H9 (cell line): ENCODE measurements around the gene RNF220. TPM values are rescaled to one million over a fixed set of nuclear protein-coding genes. Genes with fewer than 3 reads are reported as not detected.

Experiments used
- DNase-seq: peaks from one replicate; pipeline ENCODE4 v3.0.0-alpha.2; 2017
- H2AFZ ChIP-seq: one replicate; pipeline ENCODE4 v1.6.1; 2013; ENCODE audit warnings: mild to moderate bottlenecking, low read length, control low read depth, moderate library complexity
- H2AK5ac ChIP-seq: 2 replicates; pipeline ENCODE4 v1.6.1; 2013; ENCODE audit warnings: low read length, control low read depth, mixed read lengths; ENCODE audit not compliant: insufficient read length
- H2BK120ac ChIP-seq: one replicate; pipeline ENCODE4 v1.6.1; 2013; ENCODE audit warnings: low read depth, mild to moderate bottlenecking, low read length, control low read depth, inconsistent platforms; ENCODE audit not compliant: poor library complexity, severe bottlenecking
- H2BK12ac ChIP-seq: 2 replicates; pipeline ENCODE4 v1.6.1; 2013; ENCODE audit warnings: low read length, control low read depth, mixed read lengths, low read depth; ENCODE audit not compliant: insufficient read length
- H2BK15ac ChIP-seq: 2 replicates; pipeline ENCODE4 v1.6.1; 2013; ENCODE audit warnings: low read depth, low read length, control low read depth
- H2BK20ac ChIP-seq: one replicate; pipeline ENCODE4 v1.6.1; 2013; ENCODE audit warnings: low read depth, mild to moderate bottlenecking, low read length, control low read depth, inconsistent platforms; ENCODE audit not compliant: poor library complexity, severe bottlenecking
- H2BK5ac ChIP-seq: 2 replicates; pipeline ENCODE4 v1.6.1; 2013; ENCODE audit warnings: low read length, control low read depth, mixed read lengths; ENCODE audit not compliant: insufficient read length
- H3K14ac ChIP-seq: 2 replicates; pipeline ENCODE4 v1.6.1; 2013; ENCODE audit warnings: low read length, control low read depth; ENCODE audit not compliant: insufficient read depth
- H3K18ac ChIP-seq: 2 replicates; pipeline ENCODE4 v1.6.1; 2013; ENCODE audit warnings: low read depth, mild to moderate bottlenecking, mixed read lengths, low read length, control low read depth; ENCODE audit not compliant: insufficient read length
- H3K23ac ChIP-seq: 2 replicates; pipeline ENCODE4 v1.6.1; 2013; ENCODE audit warnings: low read length, control low read depth, mixed read lengths, low read depth; ENCODE audit not compliant: insufficient read length
- H3K23me2 ChIP-seq: 2 replicates; pipeline ENCODE4 v1.6.1; 2013; ENCODE audit warnings: low read depth, mild to moderate bottlenecking, mixed read lengths, low read length, control low read depth; ENCODE audit not compliant: insufficient read length, poor library complexity, severe bottlenecking
- H3K27ac ChIP-seq: 2 replicates; pipeline ENCODE4 v1.5.1; 2013; ENCODE audit warnings: low read length, control low read depth, mixed read lengths, low read depth; ENCODE audit not compliant: insufficient read length
- H3K27me3 ChIP-seq: 2 replicates; pipeline ENCODE4 v1.6.1; 2013; ENCODE audit warnings: low read length, control low read depth, inconsistent platforms; ENCODE audit not compliant: insufficient read depth
- H3K4ac ChIP-seq: 2 replicates; pipeline ENCODE4 v1.6.1; 2013; ENCODE audit warnings: low read depth, mild to moderate bottlenecking, control low read depth, inconsistent platforms, low read length, moderate library complexity
- H3K4me1 ChIP-seq: 2 replicates; pipeline ENCODE4 v1.6.1; 2013; ENCODE audit warnings: low read length, control low read depth, inconsistent platforms; ENCODE audit not compliant: insufficient read depth
- H3K4me2 ChIP-seq: 2 replicates; pipeline ENCODE4 v1.6.1; 2013; ENCODE audit warnings: low read length, control low read depth, mixed read lengths; ENCODE audit not compliant: insufficient read length, insufficient read depth
- H3K56ac ChIP-seq: 2 replicates; pipeline ENCODE4 v1.6.1; 2013; ENCODE audit warnings: low read depth, mild to moderate bottlenecking, mixed read lengths, low read length, control low read depth; ENCODE audit not compliant: insufficient read length
- H3K79me1 ChIP-seq: 2 replicates; pipeline ENCODE4 v1.6.1; 2013; ENCODE audit warnings: low read depth, mild to moderate bottlenecking, moderate library complexity, low read length, control low read depth, inconsistent platforms; ENCODE audit not compliant: insufficient read depth, poor library complexity, severe bottlenecking
- H3K79me2 ChIP-seq: 2 replicates; pipeline ENCODE4 v1.6.1; 2013; ENCODE audit warnings: low read length, control low read depth, inconsistent platforms; ENCODE audit not compliant: insufficient read depth
- H3K9ac ChIP-seq: 2 replicates; pipeline ENCODE4 v1.6.1; 2013; ENCODE audit warnings: low read length, control low read depth, mixed read lengths; ENCODE audit not compliant: insufficient read length; ENCODE audit errors: extremely low read depth
- H3K9me3 ChIP-seq: one replicate; pipeline ENCODE4 v1.6.1; 2013; ENCODE audit warnings: low read depth, low read length, inconsistent platforms; ENCODE audit not compliant: control insufficient read depth
- H3T11ph ChIP-seq: one replicate; pipeline ENCODE4 v1.6.1; 2013; ENCODE audit warnings: mild to moderate bottlenecking, low read length, control low read depth, inconsistent platforms
- H4K20me1 ChIP-seq: one replicate; pipeline ENCODE4 v1.6.1; 2013; ENCODE audit not compliant: control insufficient read depth, insufficient read length, insufficient read depth
- H4K5ac ChIP-seq: 2 replicates; pipeline ENCODE4 v1.6.1; 2013; ENCODE audit warnings: low read depth, mild to moderate bottlenecking, mixed read lengths, low read length, control low read depth; ENCODE audit not compliant: insufficient read length
- H4K8ac ChIP-seq: replicated peaks from 2 replicates; pipeline ENCODE4 v1.6.1; 2013; ENCODE audit warnings: low read length, control low read depth, mixed read lengths, low read depth; ENCODE audit not compliant: insufficient read length
- H4K91ac ChIP-seq: 2 replicates; pipeline ENCODE4 v1.6.1; 2013; ENCODE audit warnings: low read depth, mild to moderate bottlenecking, moderate library complexity, mixed read lengths, low read length, control low read depth; ENCODE audit not compliant: insufficient read length
- H3K27ac Mint-ChIP-seq, 3 experiments: 2 replicates in 2 of 3; 3 replicates in 1 of 3; pipeline ENCODE4 v1.8.0; 2020 to 2021; ENCODE audit warnings: mixed read lengths in 3 of 3, mild to moderate bottlenecking in 1 of 3, moderate library complexity in 1 of 3
- H3K27me3 Mint-ChIP-seq: 2 replicates; pipeline ENCODE4 v1.8.0; 2021; ENCODE audit warnings: low read depth, mild to moderate bottlenecking, moderate library complexity, mixed read lengths
- H3K36me3 Mint-ChIP-seq, 3 experiments: 2 replicates in 2 of 3; 3 replicates in 1 of 3; pipeline ENCODE4 v1.8.0; 2020 to 2021; ENCODE audit warnings: low read depth in 3 of 3, mixed read lengths in 3 of 3; ENCODE audit not compliant: insufficient read depth in 1 of 3
- H3K4me1 Mint-ChIP-seq, 2 experiments: 2 replicates each; pipeline ENCODE4 v1.8.0; 2020; ENCODE audit warnings: mixed read lengths in 2 of 2
- H3K4me3 Mint-ChIP-seq, 2 experiments: 2 replicates in 1 of 2; 3 replicates in 1 of 2; pipeline ENCODE4 v1.8.0; 2020 to 2021; ENCODE audit warnings: mild to moderate bottlenecking in 2 of 2, mixed read lengths in 2 of 2, moderate library complexity in 1 of 2
- H3K9me3 Mint-ChIP-seq, 2 experiments: 2 replicates in 1 of 2; 3 replicates in 1 of 2; pipeline ENCODE4 v1.8.0; 2020; ENCODE audit warnings: mild to moderate bottlenecking in 2 of 2, mixed read lengths in 2 of 2, moderate library complexity in 1 of 2
- CTCF ChIP-seq: fragments of 200-600 bp; sonication (generic); conservative IDR thresholded peaks from 3 replicates; pipeline ENCODE4 v1.8.0; 2021; ENCODE audit warnings: antibody characterized with exemption, mild to moderate bottlenecking
- WGBS: extraction: QIAGEN DNeasy Blood & Tissue Kit; methylation state at CpG from one replicate; pipeline ENCODE4 v1.1.7; 2013; ENCODE audit warnings: missing lambda C conversion rate, low lambda C conversion rate, mixed read lengths; ENCODE audit not compliant: insufficient read length; ENCODE audit errors: extremely low coverage; 5-methylcytosine and 5-hydroxymethylcytosine counted together
- total RNA-seq: library from RNA; stranded (reverse); gene quantifications from 2 replicates; pipeline ENCODE4 v1.2.1, GENCODE V29; 2021

RNF220 gene
- total RNA-seq, 1 experiment from 2014 or later: 109 TPM

- Mint-ChIP-seq H3K27ac (no peak overlapping the region; a peak in 1 of 7 replicates), H3K4me3 (no peak overlapping the region), H3K36me3 (peaks cover 0 to 2% (median 0%) of the 10 kb centered on the region in 3 experiments; a peak in 1 of 7 replicates), H3K9me3 (no peaks in the 10 kb centered on the region), H3K4me1 (peaks cover 54 to 56% of the 10 kb centered on the region in 2 experiments), H3K27me3 (peaks cover 71% of the 10 kb centered on the region)
- no peak overlapping the region for H2AK5ac ChIP-seq
- no peak overlapping the region for H3K18ac ChIP-seq
- no peak overlapping the region for H3K27ac ChIP-seq
- no peaks in the 10 kb centered on the region; the same call in 1 of the 2 replicates for H3K27me3 ChIP-seq
- H3K4ac ChIP-seq: no peak overlapping the region
- no peaks in the 10 kb centered on the region for H3K23me2 ChIP-seq
- no peak overlapping the region for H2AFZ ChIP-seq
- H3K79me2 ChIP-seq: no peaks in the 10 kb centered on the region
- H3K14ac ChIP-seq: no peak overlapping the region
- H4K20me1 ChIP-seq: no peaks in the 10 kb centered on the region
- DNase-seq: peak; percentile 53
- H3K23ac ChIP-seq: no peak overlapping the region
- no peaks in the 10 kb centered on the region for H3K79me1 ChIP-seq
- WGBS: no CpG with 5 or more reads among the region's 10 CpGs
- no peak overlapping the region for H2BK120ac ChIP-seq
- H2BK15ac ChIP-seq: no peak overlapping the region
- H3K9me3 ChIP-seq: no peaks in the 10 kb centered on the region
- H3K4me1 ChIP-seq: peaks cover 18% of the 10 kb centered on the region; the same call in 1 of the 2 replicates
- no peak overlapping the region for H3T11ph ChIP-seq
- no peak overlapping the region for H4K8ac ChIP-seq
- H4K91ac ChIP-seq: no peak overlapping the region
- no peak overlapping the region for H3K56ac ChIP-seq
- H2BK20ac ChIP-seq: no peak overlapping the region
- peak; percentile 62 for TF ChIP-seq CTCF
- H2BK12ac ChIP-seq: no peak overlapping the region
- no peak overlapping the region for H4K5ac ChIP-seq
- no peak overlapping the region for H2BK5ac ChIP-seq
- no peak overlapping the region for H3K4me2 ChIP-seq
- H3K9ac ChIP-seq: no peak overlapping the region
These were observed 141.5 kb downstream of the RNF220 start for GRCh38 chr1:44546403-44547053.
